HFF-Myc (cell line): Measurements from ENCODE around the gene KCNQ1.

Experiments used
- DNase-seq: peaks from one replicate; pipeline ENCODE4 v3.0.0-alpha.2; 2011; ENCODE audit warnings: low read depth; ENCODE audit errors: extremely low read depth
- H3K4me3 ChIP-seq: replicated peaks from 2 replicates; pipeline ENCODE4 v1.5.1; 2011; ENCODE audit warnings: low read depth, mild to moderate bottlenecking, control low read depth, low read length
- CTCF ChIP-seq: IDR thresholded peaks from 2 replicates; pipeline ENCODE4 v1.5.1; 2012; ENCODE audit warnings: mild to moderate bottlenecking, low read depth, low read length, control low read depth; ENCODE audit errors: missing control alignments

KCNQ1 gene

GRCh38 chr11:2538951-2539350 lies 94.1 kb downstream of the KCNQ1 start:
- no peak for TF ChIP-seq CTCF
- no peak for DNase-seq
- no peak overlapping the region for H3K4me3 ChIP-seq

GRCh38 chr11:2539371-2540222 lies 94.8 kb downstream of the KCNQ1 start:
- TF ChIP-seq CTCF: no peak
- H3K4me3 ChIP-seq: no peak overlapping the region
- DNase-seq: no peak

- H3K4me3 ChIP-seq: no peak overlapping the region
- TF ChIP-seq CTCF: no peak
These were observed 95.6 kb downstream of the KCNQ1 start for GRCh38 chr11:2540223-2540991.

GRCh38 chr11:2540992-2541680 lies 96.3 kb downstream of the KCNQ1 start:
- no peak for TF ChIP-seq CTCF
- no peak for DNase-seq
- no peak overlapping the region for H3K4me3 ChIP-seq

More at GRCh38 chr11:2540223-2540991, 95.6 kb downstream of the KCNQ1 start:
- DNase-seq: no peak

GRCh38 chr11:2541881-2542361 lies 97.1 kb downstream of the KCNQ1 start:
- no peak overlapping the region for H3K4me3 ChIP-seq
- DNase-seq: no peak
- TF ChIP-seq CTCF: no peak

- DNase-seq: no peak
- H3K4me3 ChIP-seq: no peak overlapping the region
- TF ChIP-seq CTCF: no peak
These were observed 97.6 kb downstream of the KCNQ1 start for GRCh38 chr11:2542406-2542805.
